SK-N-SH (cell line): ENCODE data around the gene TOMM22.

Experiments
- CHD2 ChIP-seq: fragments of 150-350 bp; IDR thresholded peaks from 2 replicates; pipeline ENCODE4 v1.6.1; 2018; ENCODE audit warnings: low read length; ENCODE audit not compliant: partially characterized antibody
- CTCF ChIP-seq: fragments of 200-600 bp; sonication (generic); IDR thresholded peaks from 2 replicates; pipeline ENCODE4 v1.6.1; 2017; ENCODE audit warnings: antibody characterized with exemption, mild to moderate bottlenecking, moderate library complexity
- EP300 ChIP-seq, 2 experiments: IDR thresholded peaks; 2 replicates each; pipeline versions ENCODE4 v1.4.0 to v1.6.1; 2012; ENCODE audit warnings: borderline replicate concordance in 1 of 2, low read depth in 1 of 2, low read length in 1 of 2
- FOSL2 ChIP-seq: IDR thresholded peaks from 2 replicates; pipeline ENCODE4 v1.4.0; 2012; ENCODE audit warnings: low read depth, mild to moderate bottlenecking, moderate library complexity, borderline replicate concordance
- FOXM1 ChIP-seq: IDR thresholded peaks from 2 replicates; pipeline ENCODE4 v1.4.0; 2012; ENCODE audit warnings: low read depth, mild to moderate bottlenecking
- GABPA ChIP-seq: IDR thresholded peaks from 2 replicates; pipeline ENCODE4 v1.4.0; 2012; ENCODE audit warnings: low read depth, mild to moderate bottlenecking
- MXI1 ChIP-seq: IDR thresholded peaks from 2 replicates; pipeline ENCODE4 v1.6.1; 2012; ENCODE audit warnings: mild to moderate bottlenecking, low read depth, low read length, improper control_type of control experiment
- POLR2AphosphoS5 ChIP-seq: IDR thresholded peaks from 2 replicates; pipeline ENCODE4 v1.6.1; 2012; ENCODE audit warnings: low read depth, low read length
- RAD21 ChIP-seq: IDR thresholded peaks from 2 replicates; pipeline ENCODE4 v1.6.1; 2012; ENCODE audit warnings: mild to moderate bottlenecking, low read length
- REST ChIP-seq: IDR thresholded peaks from 2 replicates; pipeline ENCODE4 v1.6.1; 2012; ENCODE audit warnings: mild to moderate bottlenecking, low read depth, low read length, moderate library complexity
- TAF1 ChIP-seq: IDR thresholded peaks from 2 replicates; pipeline ENCODE4 v1.6.1; 2012; ENCODE audit warnings: low read depth, mild to moderate bottlenecking, low read length, moderate library complexity, borderline replicate concordance
- USF1 ChIP-seq: IDR thresholded peaks from 2 replicates; pipeline ENCODE4 v1.4.0; 2012; ENCODE audit warnings: low read depth, borderline replicate concordance

- TF ChIP-seq CTCF (no peak), POLR2AphosphoS5 (no peak), USF1 (no peak), REST (no peak), TAF1 (no peak), EP300 (IDR thresholded peaks at IDR 0.05; ENCODE audit: borderline replicate concordance in 1 of 2, low read depth in 1 of 2, low read length in 1 of 2) (no peak), RAD21 (no peak), FOSL2 (no peak), MXI1 (no peak), GABPA (no peak), CHD2 (no peak), FOXM1 (no peak)
Observed at GRCh38 chr22:38710351-38710750, 28.6 kb downstream of the TOMM22 start.
